Motor neuron (in vitro differentiated cells): ENCODE measurements around the gene CREG2. TPM values are rescaled to one million over a fixed set of nuclear protein-coding genes. Genes with fewer than 3 reads are reported as not detected.
"Not testable (repeated sequence)": the region's sequence is repeated elsewhere in the genome, so short reads cannot be mapped to it uniquely, and the experiment has no call there.

ENCODE experiments used
- ATAC-seq, 8 experiments: fragments of 200-7000 bp; cut with Tn5 transposase; replicated peaks in 6 of 8; 2 replicates each; pipeline ENCODE4 v1.8.0; 2021; ENCODE audit warnings: mild to moderate bottlenecking in 8 of 8, moderate library complexity in 8 of 8
- H3K27ac ChIP-seq, 2 donors: fragments of 250-450 bp; sonication (Bioruptor Pico); 2 replicates each; pipeline ENCODE4 v1.9.0; 2021; ENCODE audit warnings: antibody characterized with exemption in 2 of 2, mild to moderate bottlenecking in 2 of 2, moderate library complexity in 1 of 2
- H3K4me1 ChIP-seq, 2 donors: fragments of 250-450 bp; sonication (Bioruptor Pico); replicated peaks in 1 of 2; 2 replicates each; pipeline ENCODE4 v1.6.1; 2021; ENCODE audit warnings: antibody characterized with exemption in 2 of 2, mild to moderate bottlenecking in 2 of 2, moderate library complexity in 1 of 2
- H3K4me3 ChIP-seq, 5 donors: fragments of 250-450 bp; sonication (Bioruptor Pico); 2 replicates each; pipeline ENCODE4 v1.9.0; 2021; ENCODE audit warnings: antibody characterized with exemption in 5 of 5, mild to moderate bottlenecking in 5 of 5, moderate library complexity in 4 of 5
- WGBS, 10 experiments: fragments of 450-650 bp; shearing (Covaris generic); methylation state at CpG; one replicate each; pipeline ENCODE4 v1.0.0; 2022; 5-methylcytosine and 5-hydroxymethylcytosine counted together
- in situ Hi-C, 9 experiments: fragments of 400-800 bp; cut with MboI; loops; one replicate each; pipeline ENCODE4 v1.15.0; 2021; ENCODE audit warnings: low sequenced_read_pairs in 9 of 9, low pct_unique_long_range_greater_than_20kb in 2 of 9; ENCODE audit not compliant: unreplicated experiment in 9 of 9
- total RNA-seq, 8 experiments: library from RNA; unstranded; fragments of 300-600 nt; gene quantifications; 2 replicates each; pipeline versions ENCODE4 v1.2.3 to v1.2.4, GENCODE V29; 2022

Gene CREG2
- total RNA-seq, 8 experiments from 2014 or later = 0.05 to 14.9 (median 6.8) TPM; not detected in 1

DNA sequence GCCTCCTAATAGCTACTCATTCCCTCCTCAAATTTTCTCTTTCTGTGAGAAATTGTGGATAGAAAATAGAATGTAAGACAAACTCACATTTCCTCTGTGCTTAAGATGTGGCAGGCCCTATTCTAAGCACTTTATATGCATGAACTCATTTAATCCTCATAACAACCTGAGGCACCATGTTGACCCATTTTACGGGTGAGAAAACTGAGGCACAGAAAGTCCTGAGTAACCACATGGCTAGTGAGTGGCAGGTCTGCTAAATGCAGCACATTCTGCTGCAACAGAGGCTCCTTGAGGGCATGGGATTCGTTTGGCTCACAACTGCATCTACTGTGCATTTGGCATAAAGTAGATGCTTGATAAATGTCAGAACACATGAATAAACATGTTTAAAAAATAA lies 56.1 kb downstream of the CREG2 start:
- Histone ChIP-seq H3K27ac (no peak overlapping the region), H3K4me1 (peaks cover 8 to 10% of the 10 kb centered on the region in 2 donors), H3K4me3 (no peak overlapping the region)
- WGBS, 10 experiments = 57 to 100% (median 90%) methylated on average over 1 to 2 of the region's 2 CpGs; no CpG with 5 or more reads in 2 of the 10 experiments
- no peak for ATAC-seq
- in situ Hi-C loops = loop anchor here in 1 of 9 experiments (25.0 kb wide), 1 partner anchor 506 kb away; no protein-coding TSS in a partner anchor

DNA sequence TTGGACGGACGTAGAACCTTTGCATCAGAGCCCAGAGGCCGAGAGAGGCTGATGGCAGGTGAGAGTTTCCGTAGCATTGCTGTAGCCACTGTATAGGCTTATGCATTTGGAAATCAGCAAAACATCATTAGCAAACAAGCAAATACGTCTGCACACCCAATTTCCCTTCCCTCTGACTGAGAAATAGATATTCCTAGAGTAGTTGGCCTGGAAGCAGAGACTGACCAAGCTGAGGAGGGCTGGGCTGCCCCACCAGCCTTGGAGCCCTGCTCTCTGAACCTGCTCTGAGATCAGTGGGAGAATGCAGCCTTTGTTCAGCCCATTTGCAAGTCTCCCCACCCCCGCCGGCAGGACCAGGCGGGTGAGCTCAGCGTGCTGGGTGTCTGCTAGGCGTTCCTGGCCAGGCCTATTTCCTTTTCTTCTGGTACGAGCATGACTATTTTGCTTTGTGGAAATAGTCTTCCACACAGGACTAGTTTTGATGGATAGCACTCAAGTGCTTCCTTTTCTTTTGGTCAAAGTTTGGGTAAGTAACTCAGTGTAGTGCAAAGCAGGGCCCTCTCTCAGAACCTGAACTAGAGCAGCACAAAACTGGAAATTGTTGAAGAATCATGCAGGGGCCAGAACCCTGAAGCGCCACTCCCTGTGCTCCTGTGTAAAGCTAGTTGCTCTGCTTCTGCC lies 56.9 kb downstream of the CREG2 start:
- Histone ChIP-seq H3K4me3 (no peak overlapping the region), H3K4me1 (peaks cover 8 to 10% of the 10 kb centered on the region in 2 donors), H3K27ac (peak overlapping the region in 1 of 2 donors; percentile 14)
- 63 to 100% (median 85%) methylated on average over 1 to 7 of the region's 12 CpGs; no CpG with 5 or more reads in 3 of the 10 experiments for WGBS, 10 experiments
- in situ Hi-C loops = loop anchor here in 1 of 9 experiments (25.0 kb wide), 1 partner anchor 507 kb away; no protein-coding TSS in a partner anchor
- ATAC-seq = peak in 7 of 8 experiments; percentile 76 to 96 (median 87)

DNA sequence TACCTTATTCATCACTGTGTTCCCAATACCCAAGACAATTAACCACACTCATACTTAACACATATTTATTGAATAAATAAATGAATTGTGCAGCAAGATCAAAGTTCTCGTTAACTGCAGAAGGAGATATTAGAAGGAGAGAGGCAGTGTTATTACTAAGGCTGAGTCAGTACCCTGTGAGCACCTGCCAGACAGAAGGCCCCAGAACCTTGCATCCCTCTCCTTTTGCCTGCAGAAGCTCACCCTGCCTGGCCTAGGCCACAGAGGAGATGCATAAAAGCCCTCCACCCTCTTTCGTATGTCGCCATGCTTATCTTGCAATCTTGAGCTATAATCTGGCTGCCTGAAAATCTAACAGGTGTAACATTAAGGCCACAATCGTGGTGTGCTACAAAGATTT lies 58.3 kb downstream of the CREG2 start:
- no peak for ATAC-seq
- H3K4me1 ChIP-seq = peaks cover 8 to 10% of the 10 kb centered on the region in 2 donors
- 17 to 93% (median 75%) methylated on average over 1 to 4 of the region's 4 CpGs; no CpG with 5 or more reads in 2 of the 10 experiments for WGBS, 10 experiments
- H3K4me3 ChIP-seq = no peak overlapping the region
- in situ Hi-C loops = loop anchor here in 1 of 9 experiments (25.0 kb wide), 1 partner anchor 508 kb away; no protein-coding TSS in a partner anchor
- no peak overlapping the region for H3K27ac ChIP-seq

DNA sequence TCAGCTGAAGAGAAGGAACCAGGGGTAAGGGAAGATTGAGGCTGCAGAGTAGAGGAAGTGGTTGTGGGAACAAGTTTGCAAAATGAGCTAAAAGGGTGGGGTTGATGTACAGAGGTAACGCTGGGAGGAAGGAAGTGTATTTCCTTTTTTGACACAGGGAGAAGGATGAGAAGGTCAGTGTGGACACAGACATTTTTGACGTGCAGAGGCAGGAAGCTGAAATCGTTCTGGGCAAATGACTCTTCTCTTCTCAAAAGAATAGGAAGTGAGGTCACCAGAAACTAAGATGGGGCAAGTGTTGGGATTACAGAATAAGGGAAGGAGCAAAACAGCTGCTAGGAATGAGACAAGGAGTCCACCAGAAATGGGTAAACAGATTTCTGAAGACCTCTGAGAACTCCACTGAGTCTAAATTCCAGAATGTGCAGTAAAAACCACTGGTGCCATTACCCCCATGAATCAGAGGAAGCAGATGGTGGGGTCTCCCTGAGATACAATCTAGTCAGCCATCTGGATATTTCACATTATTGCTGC lies 58.8 kb downstream of the CREG2 start:
- H3K4me1 ChIP-seq = peaks cover 8 to 10% of the 10 kb centered on the region in 2 donors
- WGBS, 10 experiments = 0 to 93% (median 71%) methylated on average over 1 to 3 of the region's 3 CpGs; no CpG with 5 or more reads in 1 of the 10 experiments
- in situ Hi-C loops = loop anchor here in 1 of 9 experiments (25.0 kb wide), 1 partner anchor 509 kb away; no protein-coding TSS in a partner anchor
- no peak overlapping the region for H3K4me3 ChIP-seq
- H3K27ac ChIP-seq = no peak overlapping the region
- no peak for ATAC-seq

DNA sequence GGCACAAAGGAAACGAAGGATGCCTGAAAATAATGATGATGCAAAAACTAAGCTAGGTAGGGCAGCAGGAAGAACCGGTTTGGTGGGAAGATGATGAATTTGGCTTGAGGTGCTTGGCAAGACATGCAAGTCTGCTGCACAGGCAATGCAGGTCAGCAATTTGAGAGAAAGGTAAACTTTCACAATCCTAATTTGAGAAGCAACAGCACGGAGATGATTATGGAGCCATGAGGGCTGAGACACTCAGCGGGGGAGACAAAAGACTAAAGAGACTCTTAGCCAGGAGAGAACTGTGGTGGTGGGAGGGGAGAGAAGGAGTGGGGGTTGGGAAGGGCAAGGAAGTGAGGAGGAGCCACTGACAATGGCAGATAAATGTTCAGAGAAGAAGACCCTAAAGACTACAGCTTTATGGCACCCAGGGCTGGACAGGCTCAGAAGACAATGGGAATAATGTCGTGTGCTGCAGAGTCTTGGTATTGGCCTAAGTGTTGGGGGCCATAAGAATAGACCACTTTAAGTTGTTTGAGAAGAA lies 59.4 kb downstream of the CREG2 start:
- in situ Hi-C loops = loop anchor here in 1 of 9 experiments (25.0 kb wide), 1 partner anchor 509 kb away; no protein-coding TSS in a partner anchor
- WGBS, 10 experiments = 15 to 86% (median 69%) methylated on average over 1 to 5 of the region's 5 CpGs
- Histone ChIP-seq H3K4me3 (no peak overlapping the region), H3K4me1 (peaks cover 8 to 10% of the 10 kb centered on the region in 2 donors), H3K27ac (no peak overlapping the region)
- ATAC-seq = no peak

DNA sequence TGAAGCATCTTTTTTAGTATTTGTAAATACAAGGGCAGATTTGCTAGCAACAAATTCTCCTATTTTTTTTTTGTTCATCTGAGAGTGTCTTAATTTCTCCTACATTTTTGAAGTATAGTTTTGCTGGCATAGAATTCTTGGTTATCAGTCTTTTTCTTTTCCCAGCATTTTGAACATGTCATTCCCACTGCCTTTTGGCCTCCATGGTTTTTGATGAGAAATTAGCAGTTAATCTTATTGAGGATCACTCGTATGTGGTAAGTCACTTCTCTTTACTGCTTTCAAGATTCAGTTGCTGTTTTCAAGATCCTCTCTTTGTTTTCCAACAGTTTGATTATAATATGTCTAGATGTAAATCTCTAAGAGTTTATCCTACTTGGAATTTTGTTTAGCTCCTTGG lies 61.9 kb downstream of the CREG2 start:
- Histone ChIP-seq H3K4me1 (peaks cover 5 to 7% of the 10 kb centered on the region in 2 donors), H3K4me3 (no peak overlapping the region), H3K27ac (no peak overlapping the region)
- in situ Hi-C loops = loop anchor here in 1 of 9 experiments (25.0 kb wide), 1 partner anchor 512 kb away; no protein-coding TSS in a partner anchor
- WGBS, 10 experiments = 25 to 100% (median 75%) methylated on average over 1 of the region's 1 CpG; no CpG with 5 or more reads in 1 of the 10 experiments
- ATAC-seq = no peak

DNA sequence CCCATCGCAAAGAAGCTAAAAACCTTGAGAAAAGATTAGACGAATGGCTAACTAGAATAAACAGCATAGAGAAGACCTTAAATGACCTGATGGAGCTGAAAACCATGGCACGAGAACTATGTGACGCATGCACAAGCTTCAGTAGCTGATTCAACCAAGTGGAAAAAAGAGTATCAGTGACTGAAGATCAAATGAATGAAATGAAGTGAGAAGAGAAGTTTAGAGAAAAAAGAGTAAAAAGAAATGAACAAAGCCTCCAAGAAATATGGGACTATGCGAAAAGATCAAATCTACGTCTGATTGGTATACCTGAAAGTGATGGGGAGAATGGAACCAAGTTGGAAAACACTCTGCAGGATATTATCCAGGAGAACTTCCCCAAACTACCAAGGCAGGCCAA lies 70.7 kb downstream of the CREG2 start:
- 77 to 100% (median 83%) methylated on average over 1 to 4 of the region's 6 CpGs; no CpG with 5 or more reads in 3 of the 10 experiments for WGBS, 10 experiments
- H3K4me3 ChIP-seq, in situ Hi-C loops, H3K27ac ChIP-seq, H3K4me1 ChIP-seq, ATAC-seq: not testable (repeated sequence)

DNA sequence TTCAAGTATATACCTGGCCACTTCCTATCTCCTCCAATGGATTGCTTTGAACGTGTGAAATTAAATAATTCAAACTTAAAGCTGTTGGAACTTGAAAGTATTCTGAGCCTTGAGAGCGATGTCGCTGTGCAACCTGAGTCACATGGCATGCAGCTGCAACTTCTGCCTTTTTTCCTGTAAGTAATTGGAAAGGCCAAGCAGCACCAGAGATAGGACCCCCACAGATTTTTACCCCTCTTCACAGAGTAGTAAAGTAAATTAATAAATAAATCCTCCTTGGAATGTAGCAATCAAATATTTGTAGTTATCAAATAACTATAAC lies 75.6 kb downstream of the CREG2 start:
- in situ Hi-C loops = no loop called here
- peaks cover 7 to 9% of the 10 kb centered on the region in 2 donors for H3K4me1 ChIP-seq
- ATAC-seq = no peak
- no peak overlapping the region for H3K27ac ChIP-seq
- WGBS, 10 experiments = 21 to 88% (median 67%) methylated on average over 1 to 3 of the region's 3 CpGs; no CpG with 5 or more reads in 2 of the 10 experiments
- no peak overlapping the region for H3K4me3 ChIP-seq

DNA sequence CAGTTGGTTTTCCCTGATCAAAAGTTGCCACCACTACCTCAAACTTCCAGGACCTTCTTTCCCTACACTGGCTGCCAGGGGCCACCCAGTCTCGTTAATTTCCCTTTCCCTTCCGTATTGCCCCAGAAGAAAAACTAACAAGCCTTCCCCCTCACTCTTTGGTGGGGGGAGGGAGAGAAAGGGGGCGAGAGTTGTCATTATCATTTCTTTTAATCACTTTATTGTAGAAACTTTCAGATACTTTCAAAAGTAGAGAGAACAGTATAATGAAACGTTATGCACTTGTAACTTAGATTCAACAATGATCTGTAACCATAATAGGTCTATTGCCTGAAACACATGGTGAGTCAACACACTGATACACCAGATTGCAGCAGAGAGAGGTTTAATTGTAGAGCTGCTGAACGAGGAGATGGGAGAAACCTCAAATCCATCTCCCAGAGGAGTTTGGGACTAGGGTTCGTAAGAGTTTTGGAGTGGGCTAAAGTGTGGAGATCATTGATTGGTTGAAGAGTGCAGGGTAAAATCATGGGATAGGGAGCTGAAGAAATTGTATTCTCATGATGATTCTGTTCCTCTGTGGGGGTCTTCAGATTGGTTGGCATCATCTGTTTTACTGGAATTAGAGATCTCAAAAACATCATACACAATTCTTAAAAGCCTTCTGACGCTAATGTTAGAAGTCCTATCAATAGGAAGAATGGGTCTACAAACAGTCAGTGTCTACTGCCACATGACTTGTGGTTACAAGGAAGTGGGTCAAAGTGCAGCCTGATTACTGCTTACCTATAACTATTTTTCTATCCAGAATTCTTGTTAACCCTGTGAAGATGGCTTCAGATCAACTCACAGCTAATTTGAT lies 76.2 kb downstream of the CREG2 start:
- in situ Hi-C loops = no loop called here
- H3K4me3 ChIP-seq = no peak overlapping the region
- WGBS, 10 experiments = 40 to 92% (median 70%) methylated on average over 1 to 7 of the region's 7 CpGs
- no peak overlapping the region for H3K27ac ChIP-seq
- H3K4me1 ChIP-seq = peaks cover 13 to 15% of the 10 kb centered on the region in 2 donors
- ATAC-seq = no peak

DNA sequence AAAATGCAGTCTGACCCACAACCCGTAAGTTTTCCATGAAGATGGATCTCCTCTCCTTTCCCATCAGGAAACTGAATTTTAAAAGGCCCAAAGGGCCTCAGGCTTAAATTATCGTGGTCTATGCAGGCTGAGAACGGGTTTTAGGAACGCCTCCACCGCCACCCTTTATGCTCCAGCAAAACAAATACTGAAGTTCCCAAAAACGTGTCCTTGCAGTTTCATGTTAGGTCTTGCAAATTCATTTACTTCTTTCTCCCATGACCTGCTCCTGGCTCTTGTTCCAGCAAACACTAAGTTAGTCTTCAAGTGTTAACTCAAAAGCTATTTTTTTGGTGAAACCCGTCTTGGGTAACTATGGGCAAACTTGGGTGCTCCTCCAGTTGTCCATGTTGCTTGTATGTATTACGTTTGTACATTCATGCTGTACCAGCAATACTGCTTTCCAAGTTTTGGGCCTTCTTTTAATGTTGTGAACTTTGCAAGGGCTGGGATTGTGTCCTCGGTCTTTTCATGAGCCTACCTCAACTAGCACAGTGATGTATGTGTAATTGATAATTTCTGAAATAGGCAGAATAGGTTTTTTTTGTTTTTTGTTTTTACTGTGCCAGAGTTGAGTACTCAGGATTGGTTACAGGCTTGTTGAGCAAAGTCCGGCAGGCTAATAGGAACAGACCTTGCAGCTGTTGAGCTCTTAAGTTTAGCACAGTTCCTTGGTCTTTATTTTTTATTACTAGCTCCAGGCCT lies 77.0 kb downstream of the CREG2 start:
- 53 to 97% (median 76%) methylated on average over 2 to 9 of the region's 10 CpGs for WGBS, 10 experiments
- no peak overlapping the region for H3K27ac ChIP-seq
- H3K4me3 ChIP-seq = no peak overlapping the region
- ATAC-seq = no peak
- peaks cover 18 to 20% of the 10 kb centered on the region in 2 donors for H3K4me1 ChIP-seq
- in situ Hi-C loops = no loop called here

DNA sequence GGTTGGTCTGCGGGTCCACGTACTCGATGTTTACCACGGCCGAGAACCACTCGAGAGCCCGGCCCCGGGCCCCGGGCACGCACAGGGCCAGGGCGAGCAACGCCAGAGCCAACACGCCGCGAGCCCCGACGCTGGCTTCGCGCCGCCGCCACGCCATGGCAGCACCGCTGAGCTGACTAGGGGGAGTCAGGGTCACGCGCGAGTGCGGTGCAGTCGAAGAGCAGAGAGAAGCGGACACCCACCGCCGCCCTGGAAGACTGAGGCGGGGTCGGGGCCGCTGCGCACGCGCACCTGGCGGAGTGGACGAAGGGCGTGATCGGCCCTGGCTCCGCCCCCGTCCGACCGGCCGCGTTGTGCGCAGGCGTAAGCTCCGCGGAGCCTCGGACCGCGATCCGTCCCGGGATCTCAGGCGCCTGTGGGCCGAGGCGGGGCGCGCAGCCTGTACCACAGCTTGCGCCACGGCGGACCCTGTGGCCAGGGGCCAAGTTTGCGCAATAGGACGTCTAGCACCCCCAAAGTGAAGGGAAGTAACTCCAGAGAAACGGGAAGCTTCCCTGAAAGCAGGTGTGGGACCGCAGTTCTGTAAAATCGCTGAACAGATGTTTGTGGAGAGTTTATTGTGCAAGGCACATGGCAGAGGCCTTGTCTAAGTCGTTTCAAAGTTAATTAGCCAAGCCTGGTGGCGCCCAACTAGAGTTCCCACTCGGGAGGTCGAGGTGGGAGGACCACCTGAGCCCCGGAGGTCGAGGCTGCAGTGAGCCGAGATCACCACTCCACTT lies 78.7 kb downstream of the CREG2 start, which contains the start of gene RNF149:
RNF149 (minus strand) TSS at position 270 of the 779 bp plus-strand sequence; CDS start at position 157, 113 bp downstream.
- Histone ChIP-seq H3K27ac (peak within 1 kb of the TSS; percentile 22 to 66), H3K4me3 (peak within 1 kb of the TSS; percentile 55 to 95 (median 82)), H3K4me1 (peaks cover 18 to 20% of the 10 kb centered on the region in 2 donors)
- in situ Hi-C loops = no loop called here
- peak; percentile 73 to 94 (median 92) for ATAC-seq
- 0 to 69% (median 9%) methylated on average over 3 to 27 of the region's 76 CpGs; no CpG with 5 or more reads in 1 of the 10 experiments for WGBS, 10 experiments
